Peyer's patch (tissue), 4 donors: ENCODE data around the gene CERS4.
"Not testable (repeated sequence)": the region's sequence is repeated elsewhere in the genome, so short reads cannot be mapped to it uniquely, and the experiment has no call there.

ENCODE experiments used
- CTCF ChIP-seq, 6 experiments: fragments of 450-650 bp in 4 of 6; fragments of 200-600 bp in 2 of 6; sonication (generic) in 1 of 6; IDR thresholded peaks; one replicate each; pipeline ENCODE4 v1.5.1; 2017 to 2019; ENCODE audit warnings: antibody characterized with exemption in 6 of 6, mild to moderate bottlenecking in 3 of 6, moderate library complexity in 1 of 6
- POLR2A ChIP-seq, 2 donors: fragments of 450-650 bp; IDR thresholded peaks; one replicate each; pipeline ENCODE4 v1.5.1; 2017; ENCODE audit warnings: antibody characterized with exemption in 2 of 2, mild to moderate bottlenecking in 2 of 2, moderate library complexity in 2 of 2

GRCh38 chr19:8223442-8223841 is 14.3 kb downstream of the CERS4 start:
- TF ChIP-seq CTCF, POLR2A (IDR thresholded peaks at IDR 0.05): not testable (repeated sequence)
